IMR-90 (cell line): ENCODE results near the gene CFAP61. TPM values are rescaled to one million over a fixed set of nuclear protein-coding genes. Genes with fewer than 3 reads are reported as not detected.

Experiments used
- ATAC-seq: fragments of 200-7000 bp; cut with Tn5 transposase; 2 replicates; pipeline ENCODE4 v1.9.1; 2020; ENCODE audit warnings: low read depth, mild to moderate bottlenecking, moderate library complexity
- BruUV-seq: library from RNA; stranded (reverse); fragments of 400-500 nt; replicated peaks from 2 replicates; lab custom pipeline; 2021; lab: Mats Ljungman, UMichigan
- CTCF ChIA-PET: fragments of 300-600 bp; formaldehyde crosslinking; extraction: SDS; loops from one replicate; lab custom pipeline; 2021; ENCODE audit warnings: antibody characterized with exemption; lab: Yijun Ruan, JAX
- POLR2A ChIA-PET: fragments of 300-600 bp; sonication (Branson Sonifier 250); formaldehyde crosslinking; loops from one replicate; lab custom pipeline; 2022; ENCODE audit warnings: antibody characterized with exemption; ENCODE audit not compliant: unreplicated experiment; lab: Charles Lee
- DNase-seq: peaks from one replicate; pipeline ENCODE4 v3.0.0; 2013
- H2AFZ ChIP-seq: replicated peaks from 2 replicates; pipeline ENCODE3; 2013; ENCODE audit warnings: low read length, mild to moderate bottlenecking; ENCODE audit not compliant: poor library complexity
- H2AK5ac ChIP-seq: 2 replicates; pipeline ENCODE4 v1.6.1; 2013; ENCODE audit warnings: low read depth, low read length, inconsistent platforms
- H2AK9ac ChIP-seq: replicated peaks from 2 replicates; pipeline ENCODE3; 2013; ENCODE audit warnings: mild to moderate bottlenecking, low read depth, low read length, moderate library complexity; ENCODE audit not compliant: poor library complexity
- H2BK120ac ChIP-seq: 2 replicates; pipeline ENCODE4 v1.6.1; 2013; ENCODE audit warnings: low read depth, low read length, inconsistent platforms
- H2BK15ac ChIP-seq: 3 replicates; pipeline ENCODE4 v1.6.1; 2013; ENCODE audit warnings: low read depth, low read length, inconsistent platforms
- H2BK20ac ChIP-seq: 2 replicates; pipeline ENCODE4 v1.6.1; 2013; ENCODE audit warnings: low read depth, mild to moderate bottlenecking, inconsistent platforms, low read length, moderate library complexity
- H2BK5ac ChIP-seq: 2 replicates; pipeline ENCODE4 v1.6.1; 2013; ENCODE audit warnings: mild to moderate bottlenecking, low read depth, low read length, inconsistent platforms; ENCODE audit not compliant: poor library complexity, severe bottlenecking
- H3K14ac ChIP-seq: replicated peaks from 2 replicates; pipeline ENCODE4 v1.6.1; 2013; ENCODE audit warnings: low read depth, low read length, inconsistent platforms
- H3K18ac ChIP-seq: 2 replicates; pipeline ENCODE4 v1.6.1; 2013; ENCODE audit warnings: low read depth, low read length, control low read depth
- H3K23ac ChIP-seq: 2 replicates; pipeline ENCODE4 v1.6.1; 2013; ENCODE audit warnings: low read depth, low read length, inconsistent platforms
- H3K27ac ChIP-seq: 2 replicates; pipeline ENCODE4 v1.5.1; 2013; ENCODE audit warnings: mild to moderate bottlenecking, control low read depth, low read length; ENCODE audit not compliant: insufficient read depth
- H3K27me3 ChIP-seq: 2 replicates; pipeline ENCODE4 v1.6.1; 2013; ENCODE audit warnings: low read length; ENCODE audit not compliant: control insufficient read depth, insufficient read depth
- H3K36me3 ChIP-seq: 2 replicates; pipeline ENCODE4 v1.6.1; 2013; ENCODE audit warnings: low read length, mixed read lengths; ENCODE audit not compliant: control insufficient read depth, insufficient read depth
- H3K4ac ChIP-seq: 2 replicates; pipeline ENCODE4 v1.6.1; 2013; ENCODE audit warnings: low read depth, low read length, inconsistent platforms
- H3K4me1 ChIP-seq: 2 replicates; pipeline ENCODE4 v1.6.1; 2013; ENCODE audit warnings: low read length, mixed read lengths; ENCODE audit not compliant: control insufficient read depth, insufficient read depth
- H3K4me2 ChIP-seq: 2 replicates; pipeline ENCODE4 v1.6.1; 2013; ENCODE audit warnings: low read depth, mild to moderate bottlenecking, control low read depth, low read length, moderate library complexity
- H3K4me3 ChIP-seq: 2 replicates; pipeline ENCODE4 v1.5.1; 2013; ENCODE audit warnings: low read depth, mild to moderate bottlenecking, control low read depth, low read length, moderate library complexity; ENCODE audit not compliant: insufficient read depth
- H3K56ac ChIP-seq: 2 replicates; pipeline ENCODE4 v1.6.1; 2013; ENCODE audit warnings: low read length, inconsistent platforms; ENCODE audit not compliant: insufficient read depth; ENCODE audit errors: extremely low read depth
- H3K79me1 ChIP-seq, 2 experiments: 2 replicates each; pipeline ENCODE4 v1.6.1; 2013; ENCODE audit warnings: low read length in 2 of 2, inconsistent platforms in 1 of 2, low read depth in 1 of 2
- H3K9ac ChIP-seq: 2 replicates; pipeline ENCODE4 v1.6.1; 2013; ENCODE audit warnings: low read depth, low read length, control low read depth
- H3K9me1 ChIP-seq: 2 replicates; pipeline ENCODE4 v1.6.1; 2013; ENCODE audit warnings: low read length, inconsistent platforms; ENCODE audit not compliant: insufficient read depth
- H3K9me3 ChIP-seq: 2 replicates; pipeline ENCODE4 v1.6.1; 2013; ENCODE audit warnings: low read length; ENCODE audit not compliant: control insufficient read depth, insufficient read depth
- H4K20me1 ChIP-seq: 2 replicates; pipeline ENCODE4 v1.6.1; 2013; ENCODE audit warnings: low read length, inconsistent platforms; ENCODE audit not compliant: insufficient read depth
- H4K5ac ChIP-seq: 2 replicates; pipeline ENCODE4 v1.6.1; 2013; ENCODE audit warnings: mild to moderate bottlenecking, low read depth, low read length, control low read depth
- H4K8ac ChIP-seq, 2 experiments: 2 replicates each; pipeline ENCODE4 v1.6.1; 2013; ENCODE audit warnings: low read depth in 2 of 2, low read length in 2 of 2, control low read depth in 1 of 2, inconsistent platforms in 1 of 2
- H4K91ac ChIP-seq: 2 replicates; pipeline ENCODE4 v1.6.1; 2013; ENCODE audit warnings: low read depth, low read length, inconsistent platforms; ENCODE audit not compliant: insufficient read depth
- BHLHE40 ChIP-seq: fragments of 150-350 bp; IDR thresholded peaks from 2 replicates; pipeline ENCODE4 v1.6.1; 2016; ENCODE audit warnings: mild to moderate bottlenecking, low read depth, low read length
- CEBPB ChIP-seq: IDR thresholded peaks from 2 replicates; pipeline ENCODE4 v1.6.1; 2012; ENCODE audit warnings: low read depth, low read length, improper control_type of control experiment
- CHD1 ChIP-seq: IDR thresholded peaks from 2 replicates; pipeline ENCODE4 v1.6.1; 2012; ENCODE audit warnings: low read depth, low read length, improper control_type of control experiment
- CTCF ChIP-seq: conservative IDR thresholded peaks from 2 replicates; pipeline ENCODE4 v1.5.1; 2012; ENCODE audit warnings: mild to moderate bottlenecking, low read depth, low read length, improper control_type of control experiment
- ELK1 ChIP-seq: fragments of 150-350 bp; IDR thresholded peaks from 2 replicates; pipeline ENCODE4 v1.6.1; 2016; ENCODE audit warnings: low read depth, mild to moderate bottlenecking, low read length, moderate library complexity, borderline replicate concordance
- FOS ChIP-seq: fragments of 150-350 bp; IDR thresholded peaks from 2 replicates; pipeline ENCODE4 v1.6.1; 2016; ENCODE audit warnings: low read depth, low read length
- MAFK ChIP-seq: IDR thresholded peaks from 2 replicates; pipeline ENCODE4 v1.6.1; 2012; ENCODE audit warnings: low read depth, low read length, improper control_type of control experiment
- MXI1 ChIP-seq: IDR thresholded peaks from 2 replicates; pipeline ENCODE4 v1.6.1; 2012; ENCODE audit warnings: low read depth, mild to moderate bottlenecking, low read length, moderate library complexity, borderline replicate concordance
- NFE2L2 ChIP-seq: fragments of 150-350 bp; IDR thresholded peaks from 2 replicates; pipeline ENCODE4 v1.6.1; 2016; ENCODE audit warnings: low read depth, mild to moderate bottlenecking, low read length
- POLR2A ChIP-seq: IDR thresholded peaks from 2 replicates; pipeline ENCODE4 v1.6.1; 2012; ENCODE audit warnings: mild to moderate bottlenecking, low read depth, low read length
- RAD21 ChIP-seq: IDR thresholded peaks from 2 replicates; pipeline ENCODE4 v1.6.1; 2012; ENCODE audit warnings: low read length, improper control_type of control experiment
- RCOR1 ChIP-seq: IDR thresholded peaks from 2 replicates; pipeline ENCODE4 v1.6.1; 2012; ENCODE audit warnings: mild to moderate bottlenecking, low read length, improper control_type of control experiment; ENCODE audit not compliant: insufficient replicate concordance
- RFX5 ChIP-seq: IDR thresholded peaks from 2 replicates; pipeline ENCODE4 v1.8.0; 2012; ENCODE audit warnings: low read depth, mild to moderate bottlenecking, low read length, moderate library complexity
- SMC3 ChIP-seq: fragments of 150-350 bp; IDR thresholded peaks from 2 replicates; pipeline ENCODE4 v1.6.1; 2016; ENCODE audit warnings: low read depth, mild to moderate bottlenecking, antibody characterized with exemption, low read length, moderate library complexity
- USF2 ChIP-seq: fragments of 150-350 bp; IDR thresholded peaks from 2 replicates; pipeline ENCODE4 v1.6.1; 2017; ENCODE audit warnings: mild to moderate bottlenecking, antibody characterized with exemption, low read length, low read depth
- WGBS, 2 experiments: methylation state at CpG; one replicate each; pipeline versions ENCODE4 v1.1.5 to v1.1.7; 2013; ENCODE audit warnings: missing lambda C conversion rate in 2 of 2; ENCODE audit not compliant: insufficient read length in 1 of 2; ENCODE audit errors: extremely low coverage in 2 of 2; 5-methylcytosine and 5-hydroxymethylcytosine counted together
- dilution Hi-C: fragments of 300-500 bp; cut with HindIII; formaldehyde crosslinking; loops from one replicate; pipeline ENCODE4 v1.14.3; 2018; ENCODE audit warnings: low sequenced_read_pairs; ENCODE audit not compliant: unreplicated experiment
- in situ Hi-C: fragments of 300-500 bp; cut with MboI; formaldehyde crosslinking; loops from 3 replicates; pipeline ENCODE4 v1.14.3; 2019; ENCODE audit warnings: low sequenced_read_pairs, inconsistent platforms, mixed read lengths
- intact Hi-C: fragments of 100-400 bp; cut with micrococcal nuclease; formaldehyde crosslinking; loops from 2 replicates; pipeline ENCODE4 v1.10.0; 2022
- polyA plus RNA-seq, 3 experiments: library from polyadenylated mRNA; depleted of rRNA; stranded (reverse); fragments of >200 nt; gene quantifications; 2 replicates each; pipeline ENCODE4 v1.2.3, GENCODE V29; 2012; ENCODE audit warnings: low replicate concordance in 1 of 3
- total RNA-seq: library from RNA; depleted of rRNA; stranded (reverse); fragments of >200 nt; gene quantifications from 2 replicates; pipeline ENCODE4 v1.2.3, GENCODE V29; 2012

The CFAP61 gene
- total and polyA plus RNA-seq, 2 of the 4 experiments (the other 2 are of a cell fraction) = 0.07 TPM; not detected in 1

- Histone ChIP-seq H3K9ac (no peak overlapping the region), H3K27me3 (peaks cover 93% of the 10 kb centered on the region), H3K56ac (no peak overlapping the region), H3K4me1 (peaks cover 2% of the 10 kb centered on the region; the same call in 1 of the 2 replicates), H3K4ac (no peak overlapping the region), H3K23ac (no peak overlapping the region), H4K8ac (no peak overlapping the region), H2AFZ (no peak overlapping the region), H4K20me1 (no peaks in the 10 kb centered on the region), H2BK20ac (no peak overlapping the region), H2AK5ac (no peak overlapping the region), H3K14ac (no peak overlapping the region), H3K4me3 (no peak overlapping the region), H3K27ac (no peak overlapping the region), H2BK5ac (no peak overlapping the region), H3K9me3 (no peaks in the 10 kb centered on the region), H3K36me3 (no peaks in the 10 kb centered on the region), H2BK120ac (no peak overlapping the region), H2BK15ac (no peak overlapping the region), H2AK9ac (no peak overlapping the region), H3K79me1 (no peaks in the 10 kb centered on the region), H3K9me1 (no peaks in the 10 kb centered on the region), H4K5ac (no peak overlapping the region), H4K91ac (no peak overlapping the region), H3K4me2 (no peak overlapping the region), H3K18ac (no peak overlapping the region)
- BruUV-seq = no TSS peak
- POLR2A ChIA-PET = interaction anchor here (0.5 kb wide), 1 partner anchor 200 kb away, joined by 3 read pairs; no protein-coding TSS in a partner anchor
- ATAC-seq (no peak), DNase-seq (no peak)
- dilution Hi-C loops (no loop called here), intact Hi-C loops (no loop called here), in situ Hi-C loops (no loop called here)
- 2% methylated on average over 23 of the region's 86 CpGs; no CpG with 5 or more reads in 1 of the 2 experiments for WGBS, 2 experiments
- CTCF ChIA-PET = no interaction called here
- TF ChIP-seq POLR2A (no peak), MXI1 (no peak), NFE2L2 (no peak), FOS (no peak), MAFK (no peak), RFX5 (no peak), RAD21 (no peak), BHLHE40 (no peak), CEBPB (no peak), SMC3 (no peak), USF2 (no peak), CTCF (no peak), ELK1 (no peak), RCOR1 (no peak), CHD1 (no peak)
Measured at GRCh38 chr20:20369250-20370093, 317.1 kb downstream of the CFAP61 start.
